ENCODE measurements around the gene APELA. TPM values are rescaled to one million over a fixed set of nuclear protein-coding genes. Genes with fewer than 3 reads are reported as not detected.
"Not testable (repeated sequence)": the region's sequence is repeated elsewhere in the genome, so short reads cannot be mapped to it uniquely, and the experiment has no call there.

The APELA gene, protein sequence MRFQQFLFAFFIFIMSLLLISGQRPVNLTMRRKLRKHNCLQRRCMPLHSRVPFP
- polyA plus RNA-seq (ENCODE audit: insufficient read length in 12 of 12): 1 to 10 TPM in 3 of 12 donors, under 1 TPM in 8, not detected in 1; 0.05 to 4.0 (median 0.36) TPM
- long read RNA-seq, donor 1, partial matches to known transcripts: 0 of 1 reads
- long read RNA-seq, donor 1, other reads (novel, unspliced or antisense): 0 of 1 reads
- long read RNA-seq, donor 2: 0 reads
- long read RNA-seq, donor 3: 0 reads
- long read RNA-seq, donor 4: 0 reads
- long read RNA-seq, donor 5: 0 reads
- long read RNA-seq, donor 6: 0 reads
- long read RNA-seq, donor 7: 0 reads
- long read RNA-seq, donor 8: 0 reads
- long read RNA-seq, donor 9: 0 reads
- long read RNA-seq, donor 10: 0 reads
- long read RNA-seq, donor 11: 0 reads

DNA sequence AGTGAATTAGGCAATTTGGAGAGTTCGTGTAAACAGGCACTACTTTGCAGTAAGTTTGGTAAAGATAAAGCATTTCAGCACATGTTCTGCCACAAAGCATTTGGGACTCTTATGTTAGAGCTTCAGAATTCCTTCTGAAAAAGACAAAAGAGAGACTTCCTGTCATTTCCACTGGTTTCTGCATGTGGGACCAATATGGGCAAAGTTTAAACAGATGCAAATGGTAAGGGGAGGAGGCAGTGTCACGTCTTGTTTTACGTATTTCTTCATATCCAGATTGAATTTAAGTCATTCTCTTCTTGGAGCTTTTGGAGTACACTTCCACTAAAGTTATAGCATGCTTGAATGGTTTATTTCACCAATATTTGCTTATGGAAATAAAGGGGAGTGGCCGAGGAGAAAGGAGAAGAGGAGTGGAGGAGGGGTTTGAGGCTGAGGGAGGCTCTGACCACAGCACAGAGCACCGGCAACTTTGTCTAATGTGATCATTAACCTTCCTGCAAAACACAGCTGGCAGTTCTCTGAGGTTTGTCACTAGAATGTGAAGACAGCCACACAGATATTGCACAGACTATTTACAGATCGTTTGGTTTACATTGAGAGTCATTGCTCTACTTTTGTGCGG is at the start of gene APELA:
TSS of gene APELA (plus strand) at position 479 of the 625 bp plus-strand sequence. CDS start 154 bp downstream, outside the sequence.
- DNase-seq: no peak

GRCh38 chr4:164828955-164829354 is 48.0 kb upstream of the APELA start:
- peak; percentile 5 for DNase-seq

- peak; percentile 1 for DNase-seq
These were observed 30.4 kb upstream of the APELA start for GRCh38 chr4:164846566-164846965.

GRCh38 chr4:164847016-164847415 is 30.0 kb upstream of the APELA start:
- DNase-seq: peak; percentile 1

GRCh38 chr4:164847967-164848649 is 28.9 kb upstream of the APELA start:
- DNase-seq: no peak

GRCh38 chr4:164856396-164856795 is 20.6 kb upstream of the APELA start:
- no peak for DNase-seq

- peak; percentile 4 for DNase-seq
These were observed 10.0 kb upstream of the APELA start for GRCh38 chr4:164866817-164867490.

- no peak for DNase-seq
These were observed 5.3 kb upstream of the APELA start for GRCh38 chr4:164871673-164872072.

DNA sequence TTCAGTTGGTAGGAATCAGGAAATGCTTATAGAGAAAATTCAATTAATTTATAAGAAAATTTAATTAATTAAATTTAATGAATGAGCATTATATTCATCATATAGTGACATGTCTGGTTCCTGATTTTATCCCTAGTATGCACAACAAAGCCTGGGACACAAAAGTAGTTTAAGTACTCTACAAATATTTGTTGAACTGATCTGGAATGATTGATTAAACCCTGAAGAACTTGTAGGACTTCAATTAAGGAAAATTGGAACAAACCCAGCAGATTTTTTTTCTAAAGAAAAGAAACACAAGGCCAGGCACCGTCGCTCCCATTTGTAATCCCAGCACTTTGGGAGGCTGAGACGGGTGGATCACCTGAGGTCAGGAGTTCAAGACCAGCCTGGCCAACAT is 4.5 kb upstream of the APELA start:
- no peak for DNase-seq

- DNase-seq: no peak
These were observed 2.2 kb upstream of the APELA start for GRCh38 chr4:164874789-164875188.

GRCh38 chr4:164880489-164881262 is 3.7 kb downstream of the APELA start:
- no peak for DNase-seq

DNA sequence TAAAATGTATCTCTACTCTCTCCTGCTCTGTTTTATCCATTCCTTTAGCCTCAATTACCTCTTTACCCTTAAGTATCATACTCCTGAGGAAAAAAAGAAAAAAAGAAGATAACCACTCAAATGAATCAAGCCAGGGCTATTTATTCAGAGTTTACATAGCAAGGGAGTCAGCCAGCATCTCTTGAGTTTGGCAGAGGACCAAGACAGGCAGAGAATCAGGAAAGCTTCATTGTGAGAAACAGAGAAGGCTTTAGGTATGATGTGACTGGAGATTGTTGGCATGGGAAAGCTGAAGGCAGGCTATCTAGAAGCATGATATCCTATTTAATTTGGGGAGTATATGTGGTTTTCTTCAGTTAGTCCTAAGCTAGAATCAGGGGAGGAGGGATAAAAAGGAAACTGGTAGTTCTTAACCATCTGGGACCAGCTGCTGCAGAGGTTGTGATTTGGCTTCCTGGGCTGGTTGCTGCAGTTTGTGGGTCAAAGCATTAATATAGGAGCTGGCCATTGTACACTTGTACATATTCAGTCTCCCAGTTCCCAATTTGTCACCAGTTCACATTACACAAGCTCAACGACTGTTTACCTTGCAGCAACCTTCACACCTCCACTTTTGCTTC is 11.2 kb downstream of the APELA start:
- DNase-seq: no peak

GRCh38 chr4:164890691-164891090 is 13.7 kb downstream of the APELA start:
- no peak for DNase-seq

DNA sequence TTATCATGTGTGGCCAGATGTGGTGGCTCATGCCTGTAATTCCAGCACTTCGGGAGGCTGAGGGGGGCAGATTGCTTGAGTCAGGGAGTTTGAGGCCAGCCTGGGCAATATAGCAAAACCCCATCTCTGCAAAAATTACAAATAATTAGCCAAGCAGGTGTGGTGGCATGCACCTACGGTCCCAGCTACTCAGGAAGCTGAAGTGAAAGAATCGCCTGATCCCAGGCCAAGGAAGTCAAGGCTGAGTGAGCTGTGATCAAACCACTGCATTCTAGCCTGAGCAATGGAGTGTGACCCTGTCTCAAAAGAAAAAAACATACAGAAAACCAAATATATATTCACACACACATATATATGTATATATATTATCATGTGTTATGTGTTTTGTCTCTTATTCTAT is 15.0 kb downstream of the APELA start:
- DNase-seq: no peak

GRCh38 chr4:164894702-164895101 is 17.7 kb downstream of the APELA start:
- no peak for DNase-seq

DNA sequence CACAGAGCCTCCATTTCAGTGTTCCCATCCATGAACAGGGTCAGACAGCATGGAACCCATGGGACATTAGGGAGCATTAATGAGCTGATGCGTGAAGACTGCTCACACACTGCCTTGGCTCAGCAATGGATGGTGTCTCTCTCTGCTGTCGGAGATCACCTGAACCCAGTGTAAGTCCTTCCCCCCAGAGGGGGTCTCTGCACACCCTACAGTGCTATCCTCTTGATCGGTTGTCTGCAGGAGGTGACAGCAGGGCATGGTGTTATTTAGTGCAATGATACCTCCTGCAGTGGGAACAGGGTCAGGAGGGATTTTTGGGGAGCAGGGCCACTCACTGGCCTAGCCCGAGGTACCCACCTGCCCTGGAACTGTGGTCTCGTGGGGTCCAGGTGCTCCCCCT is 25.6 kb downstream of the APELA start:
- DNase-seq: no peak

DNA sequence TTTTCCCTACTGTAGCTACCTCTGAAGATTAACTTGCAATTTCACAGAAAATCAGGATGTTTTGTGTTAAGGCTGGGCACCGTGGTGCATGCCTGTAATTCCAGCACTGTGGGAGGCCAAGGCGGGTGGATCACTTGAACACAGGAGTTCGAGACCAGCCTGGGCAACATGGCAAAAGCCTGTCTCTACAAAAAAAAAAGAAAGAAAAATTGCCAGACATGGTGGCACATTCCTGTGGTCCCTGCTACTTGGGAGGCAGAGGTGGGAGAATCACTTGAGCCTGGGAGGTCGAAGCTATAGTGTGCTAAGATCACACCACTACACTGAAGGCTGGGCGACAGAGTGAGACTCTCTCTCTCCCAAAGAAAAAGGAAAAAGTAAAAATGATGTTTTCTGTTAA is 27.4 kb downstream of the APELA start:
- no peak for DNase-seq

DNA sequence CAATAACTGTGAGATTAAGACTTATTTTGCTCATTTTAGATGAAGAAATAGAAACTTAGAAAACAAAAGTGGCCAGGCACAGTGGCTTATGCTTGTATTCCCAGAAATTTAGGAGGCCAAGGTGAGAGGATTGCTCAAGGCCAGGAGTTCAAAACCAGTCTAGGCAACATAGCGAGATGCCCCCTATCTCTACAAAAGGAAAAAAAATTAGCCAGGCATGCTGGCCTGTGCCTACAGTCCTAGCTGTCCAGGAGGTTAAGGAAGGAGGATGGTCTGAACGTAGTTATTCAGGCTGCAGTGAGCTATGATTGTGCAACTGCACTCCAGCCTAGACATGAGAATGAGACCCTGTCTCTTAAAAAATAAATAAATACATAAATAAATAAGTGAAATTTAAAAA is 28.0 kb downstream of the APELA start:
- no peak for DNase-seq

- DNase-seq: no peak
These were observed 29.4 kb downstream of the APELA start for GRCh38 chr4:164906368-164906767.

GRCh38 chr4:164913506-164913905 is 36.5 kb downstream of the APELA start:
- DNase-seq: not testable (repeated sequence)

- DNase-seq: no peak
These were observed 42.0 kb downstream of the APELA start for GRCh38 chr4:164918956-164919355.
